DND-41 (cell line): ENCODE results near the gene WIPF3.

ENCODE experiments used
- ATAC-seq: fragments of 200-7000 bp; cut with Tn5 transposase; 3 replicates; pipeline ENCODE4 v1.9.1; 2021; ENCODE audit warnings: low read depth; ENCODE audit not compliant: insufficient read depth
- DNase-seq: peaks from one replicate; pipeline ENCODE4 v3.0.0-alpha.2; 2020
- H2AFZ ChIP-seq: 2 replicates; pipeline ENCODE4 v1.6.0; 2012; ENCODE audit warnings: low read depth, low read length
- H3K27ac ChIP-seq: 2 replicates; pipeline ENCODE4 v1.5.1; 2012; ENCODE audit warnings: low read length, inconsistent platforms
- H3K27me3 ChIP-seq: fragments of 200-600 bp; sonication (generic); 2 replicates; pipeline ENCODE4 v1.6.0; 2012; ENCODE audit warnings: low read length, mild to moderate bottlenecking, inconsistent platforms; ENCODE audit not compliant: insufficient read depth, poor library complexity
- H3K36me3 ChIP-seq: 2 replicates; pipeline ENCODE4 v1.5.1; 2012; ENCODE audit warnings: low read length, inconsistent platforms; ENCODE audit not compliant: insufficient read depth
- H3K4me1 ChIP-seq: 2 replicates; pipeline ENCODE4 v1.5.1; 2012; ENCODE audit warnings: mild to moderate bottlenecking, low read length; ENCODE audit not compliant: insufficient read depth
- H3K4me2 ChIP-seq: 2 replicates; pipeline ENCODE4 v1.6.0; 2012; ENCODE audit warnings: mild to moderate bottlenecking, moderate library complexity, low read length, inconsistent platforms; ENCODE audit not compliant: insufficient read depth
- H3K4me3 ChIP-seq, 2 experiments: fragments of 200-600 bp in 1 of 2; shearing (Covaris generic) in 1 of 2; 2 replicates each; pipeline ENCODE4 v1.5.1; 2012 to 2016; ENCODE audit warnings: inconsistent platforms in 2 of 2, low read length in 2 of 2, mild to moderate bottlenecking in 2 of 2, low read depth in 1 of 2, moderate library complexity in 1 of 2
- H3K79me2 ChIP-seq: 2 replicates; pipeline ENCODE4 v1.6.0; 2012; ENCODE audit warnings: low read length, inconsistent platforms; ENCODE audit not compliant: insufficient read depth
- H3K9ac ChIP-seq: 2 replicates; pipeline ENCODE4 v1.6.0; 2012; ENCODE audit warnings: low read depth, mild to moderate bottlenecking, inconsistent platforms, low read length, moderate library complexity
- H3K9me3 ChIP-seq: 2 replicates; pipeline ENCODE4 v1.5.1; 2012; ENCODE audit warnings: low read length, moderate library complexity, mild to moderate bottlenecking, inconsistent platforms; ENCODE audit not compliant: insufficient read depth, severe bottlenecking
- H4K20me1 ChIP-seq: 2 replicates; pipeline ENCODE4 v1.6.0; 2012; ENCODE audit warnings: low read length; ENCODE audit not compliant: insufficient read depth
- CTCF ChIP-seq: IDR thresholded peaks from 2 replicates; pipeline ENCODE4 v1.5.1; 2012; ENCODE audit warnings: borderline replicate concordance, low read length, moderate library complexity, mild to moderate bottlenecking; ENCODE audit not compliant: poor library complexity, severe bottlenecking; ENCODE audit errors: extremely low read depth
- EZH2 ChIP-seq: IDR thresholded peaks from 3 replicates; pipeline ENCODE4 v1.6.1; 2012; ENCODE audit warnings: borderline replicate concordance, low read depth, mild to moderate bottlenecking, moderate library complexity, low read length, inconsistent platforms; ENCODE audit not compliant: severe bottlenecking

Gene WIPF3

GRCh38 chr7:29865526-29865925 lies 59.2 kb downstream of the WIPF3 start:
- Histone ChIP-seq H3K9ac (no peak overlapping the region), H3K9me3 (no peaks in the 10 kb centered on the region), H3K4me2 (no peak overlapping the region), H3K27me3 (peaks cover 7% of the 10 kb centered on the region), H3K79me2 (no peaks in the 10 kb centered on the region), H4K20me1 (no peaks in the 10 kb centered on the region), H2AFZ (no peak overlapping the region), H3K27ac (no peak overlapping the region), H3K36me3 (no peaks in the 10 kb centered on the region), H3K4me1 (no peaks in the 10 kb centered on the region), H3K4me3 (no peak overlapping the region)
- DNase-seq (no peak), ATAC-seq (no peak)
- TF ChIP-seq CTCF, result no peak
- TF ChIP-seq EZH2, result no peak

GRCh38 chr7:29866490-29866930 lies 60.2 kb downstream of the WIPF3 start:
- no peak for TF ChIP-seq CTCF
- no peak for TF ChIP-seq EZH2
- H3K4me3 ChIP-seq, result no peak overlapping the region
- H3K9me3 ChIP-seq, result no peaks in the 10 kb centered on the region
- H3K27ac ChIP-seq, result no peak overlapping the region
- H3K27me3 ChIP-seq, result peaks cover 7% of the 10 kb centered on the region
- H3K4me2 ChIP-seq, result no peak overlapping the region
- no peak for DNase-seq
- no peaks in the 10 kb centered on the region for H3K36me3 ChIP-seq
- no peaks in the 10 kb centered on the region for H4K20me1 ChIP-seq
- H3K79me2 ChIP-seq, result no peaks in the 10 kb centered on the region
- no peaks in the 10 kb centered on the region for H3K4me1 ChIP-seq
- 0 out of 3 replicates have a peak, but pooled peaks have one; percentile 29 for ATAC-seq
- no peak overlapping the region for H2AFZ ChIP-seq
- no peak overlapping the region for H3K9ac ChIP-seq

GRCh38 chr7:29871787-29872398 lies 65.6 kb downstream of the WIPF3 start:
- no peak overlapping the region for H2AFZ ChIP-seq
- no peaks in the 10 kb centered on the region for H3K79me2 ChIP-seq
- H3K36me3 ChIP-seq, result no peaks in the 10 kb centered on the region
- TF ChIP-seq EZH2 (no peak), CTCF (no peak)
- no peak overlapping the region for H3K9ac ChIP-seq
- no peaks in the 10 kb centered on the region for H3K9me3 ChIP-seq
- no peak for DNase-seq
- no peak overlapping the region for H3K4me3 ChIP-seq
- H4K20me1 ChIP-seq, result no peaks in the 10 kb centered on the region
- H3K27ac ChIP-seq, result no peak overlapping the region
- H3K27me3 ChIP-seq, result peaks cover 5% of the 10 kb centered on the region
- ATAC-seq, result no peak
- no peaks in the 10 kb centered on the region for H3K4me1 ChIP-seq
- H3K4me2 ChIP-seq, result no peak overlapping the region
